ENCODE measurements around the gene MTERF1.

MTERF1 gene

GRCh38 chr7:91832493-91833045, 47.9 kb downstream of the MTERF1 start:
- Histone ChIP-seq H3K9me3 (ENCODE audit: insufficient read depth, low read depth, low read length) (no peaks in the 10 kb centered on the region), H3K36me3 (ENCODE audit: control insufficient read depth in 1 of 2, insufficient read depth in 2 of 2, low read length in 2 of 2) (no peaks in the 10 kb centered on the region), H3K4me1 (ENCODE audit: control insufficient read depth in 1 of 2, insufficient read depth in 2 of 2, low read length in 2 of 2) (no peaks in the 10 kb centered on the region), H4K12ac (ENCODE audit: low read depth, low read length) (no peak overlapping the region), H4K91ac (ENCODE audit: low read depth, low read length) (no peak overlapping the region), H4K8ac (ENCODE audit: low read depth, low read length) (no peak overlapping the region), H3K14ac (ENCODE audit: low read length) (no peak overlapping the region), H3K18ac (ENCODE audit: low read length) (no peak overlapping the region), H3K79me1 (ENCODE audit: low read length) (no peaks in the 10 kb centered on the region), H2AK5ac (ENCODE audit: low read length) (no peak overlapping the region), H2BK12ac (ENCODE audit: low read length) (no peak overlapping the region), H3K79me2 (ENCODE audit: control insufficient read depth, insufficient read depth, low read length, poor library complexity) (no peaks in the 10 kb centered on the region), H3K4me2 (ENCODE audit: low read length) (no peak overlapping the region), H2AFZ (ENCODE audit: insufficient read depth, low read length, poor library complexity) (no peak overlapping the region), H3K27ac (ENCODE audit: low read depth, low read length) (no peak overlapping the region), H2BK120ac (ENCODE audit: insufficient read depth, low read length, poor library complexity) (no peak overlapping the region), H3K4ac (ENCODE audit: low read depth, low read length) (no peak overlapping the region), H3K23ac (ENCODE audit: low read length) (no peak overlapping the region), H2BK5ac (ENCODE audit: low read depth, low read length, poor library complexity) (no peak overlapping the region), H3K4me3 (ENCODE audit: low read depth, low read length) (no peak overlapping the region), H3K9ac (ENCODE audit: low read length) (no peak overlapping the region), H3K27me3 (ENCODE audit: insufficient read depth, low read length) (no peaks in the 10 kb centered on the region)
- no peak for DNase-seq
- whole genome bisulfite sequencing (ENCODE audit: extremely low coverage, insufficient coverage, insufficient read length) = no CpG with 5 or more reads among the region's 7 CpGs

GRCh38 chr7:91827169-91827568, 53.3 kb downstream of the MTERF1 start:
- Histone ChIP-seq H3K4ac (ENCODE audit: low read depth, low read length) (no peak overlapping the region), H4K8ac (ENCODE audit: low read depth, low read length) (no peak overlapping the region), H3K79me2 (ENCODE audit: control insufficient read depth, insufficient read depth, low read length, poor library complexity) (no peaks in the 10 kb centered on the region), H3K18ac (ENCODE audit: low read length) (no peak overlapping the region), H2BK12ac (ENCODE audit: low read length) (no peak overlapping the region), H3K79me1 (ENCODE audit: low read length) (no peaks in the 10 kb centered on the region), H3K4me2 (ENCODE audit: low read length) (no peak overlapping the region), H3K27ac (ENCODE audit: low read depth, low read length) (no peak overlapping the region), H4K91ac (ENCODE audit: low read depth, low read length) (no peak overlapping the region), H3K4me3 (ENCODE audit: low read depth, low read length) (no peak overlapping the region), H3K36me3 (ENCODE audit: control insufficient read depth in 1 of 2, insufficient read depth in 2 of 2, low read length in 2 of 2) (no peaks in the 10 kb centered on the region), H4K12ac (ENCODE audit: low read depth, low read length) (no peak overlapping the region), H2BK5ac (ENCODE audit: low read depth, low read length, poor library complexity) (no peak overlapping the region), H3K9ac (ENCODE audit: low read length) (no peak overlapping the region), H2BK120ac (ENCODE audit: insufficient read depth, low read length, poor library complexity) (no peak overlapping the region), H3K9me3 (ENCODE audit: insufficient read depth, low read depth, low read length) (no peaks in the 10 kb centered on the region), H3K4me1 (ENCODE audit: control insufficient read depth in 1 of 2, insufficient read depth in 2 of 2, low read length in 2 of 2) (no peaks in the 10 kb centered on the region), H2AK5ac (ENCODE audit: low read length) (no peak overlapping the region), H3K27me3 (ENCODE audit: insufficient read depth, low read length) (no peaks in the 10 kb centered on the region), H3K23ac (ENCODE audit: low read length) (no peak overlapping the region), H3K14ac (ENCODE audit: low read length) (no peak overlapping the region), H2AFZ (ENCODE audit: insufficient read depth, low read length, poor library complexity) (no peak overlapping the region)
- no peak for DNase-seq
- WGBS (ENCODE audit: extremely low coverage, insufficient coverage, insufficient read length) = no CpG with 5 or more reads among the region's 2 CpGs

- Histone ChIP-seq H4K91ac (ENCODE audit: low read depth, low read length) (no peak overlapping the region), H4K8ac (ENCODE audit: low read depth, low read length) (no peak overlapping the region), H3K4me1 (ENCODE audit: control insufficient read depth in 1 of 2, insufficient read depth in 2 of 2, low read length in 2 of 2) (no peaks in the 10 kb centered on the region), H2AFZ (ENCODE audit: insufficient read depth, low read length, poor library complexity) (no peak overlapping the region), H2BK12ac (ENCODE audit: low read length) (no peak overlapping the region), H3K23ac (ENCODE audit: low read length) (no peak overlapping the region), H3K18ac (ENCODE audit: low read length) (no peak overlapping the region), H3K36me3 (ENCODE audit: control insufficient read depth in 1 of 2, insufficient read depth in 2 of 2, low read length in 2 of 2) (no peaks in the 10 kb centered on the region), H3K4me2 (ENCODE audit: low read length) (no peak overlapping the region), H3K79me2 (ENCODE audit: control insufficient read depth, insufficient read depth, low read length, poor library complexity) (no peaks in the 10 kb centered on the region), H3K9me3 (ENCODE audit: insufficient read depth, low read depth, low read length) (no peaks in the 10 kb centered on the region), H3K4ac (ENCODE audit: low read depth, low read length) (no peak overlapping the region), H3K27ac (ENCODE audit: low read depth, low read length) (no peak overlapping the region), H3K14ac (ENCODE audit: low read length) (no peak overlapping the region), H3K79me1 (ENCODE audit: low read length) (no peaks in the 10 kb centered on the region), H3K9ac (ENCODE audit: low read length) (no peak overlapping the region), H3K4me3 (ENCODE audit: low read depth, low read length) (no peak overlapping the region), H2AK5ac (ENCODE audit: low read length) (no peak overlapping the region), H2BK120ac (ENCODE audit: insufficient read depth, low read length, poor library complexity) (no peak overlapping the region), H2BK5ac (ENCODE audit: low read depth, low read length, poor library complexity) (no peak overlapping the region), H3K27me3 (ENCODE audit: insufficient read depth, low read length) (no peaks in the 10 kb centered on the region), H4K12ac (ENCODE audit: low read depth, low read length) (no peak overlapping the region)
- no CpG with 5 or more reads among the region's 1 CpG for WGBS (ENCODE audit: extremely low coverage, insufficient coverage, insufficient read length)
- no peak for DNase-seq
Measured at GRCh38 chr7:91826377-91826776, 54.1 kb downstream of the MTERF1 start.

- Histone ChIP-seq H3K79me2 (ENCODE audit: control insufficient read depth, insufficient read depth, low read length, poor library complexity) (no peaks in the 10 kb centered on the region), H3K9ac (ENCODE audit: low read length) (no peak overlapping the region), H3K4me1 (ENCODE audit: control insufficient read depth in 1 of 2, insufficient read depth in 2 of 2, low read length in 2 of 2) (no peaks in the 10 kb centered on the region), H2BK5ac (ENCODE audit: low read depth, low read length, poor library complexity) (no peak overlapping the region), H3K23ac (ENCODE audit: low read length) (no peak overlapping the region), H2BK120ac (ENCODE audit: insufficient read depth, low read length, poor library complexity) (no peak overlapping the region), H4K8ac (ENCODE audit: low read depth, low read length) (no peak overlapping the region), H3K4ac (ENCODE audit: low read depth, low read length) (no peak overlapping the region), H3K36me3 (ENCODE audit: control insufficient read depth in 1 of 2, insufficient read depth in 2 of 2, low read length in 2 of 2) (no peaks in the 10 kb centered on the region), H3K14ac (ENCODE audit: low read length) (no peak overlapping the region), H3K27me3 (ENCODE audit: insufficient read depth, low read length) (no peaks in the 10 kb centered on the region), H3K9me3 (ENCODE audit: insufficient read depth, low read depth, low read length) (no peaks in the 10 kb centered on the region), H3K18ac (ENCODE audit: low read length) (no peak overlapping the region), H4K12ac (ENCODE audit: low read depth, low read length) (no peak overlapping the region), H3K4me3 (ENCODE audit: low read depth, low read length) (no peak overlapping the region), H4K91ac (ENCODE audit: low read depth, low read length) (no peak overlapping the region), H3K79me1 (ENCODE audit: low read length) (no peaks in the 10 kb centered on the region), H2BK12ac (ENCODE audit: low read length) (no peak overlapping the region), H3K27ac (ENCODE audit: low read depth, low read length) (no peak overlapping the region), H3K4me2 (ENCODE audit: low read length) (no peak overlapping the region), H2AFZ (ENCODE audit: insufficient read depth, low read length, poor library complexity) (no peak overlapping the region), H2AK5ac (ENCODE audit: low read length) (no peak overlapping the region)
- DNase-seq = no peak
Measured at GRCh38 chr7:91824201-91824600, 56.3 kb downstream of the MTERF1 start.
